ENCODE measurements around the gene EPC2. TPM values are rescaled to one million over a fixed set of nuclear protein-coding genes. Genes with fewer than 3 reads are reported as not detected.

The EPC2 gene
- total and polyA plus RNA-seq, 2 donors (not counting 1 experiment from before 2014, with no cell fraction given): 18.0 to 72.3 TPM

DNA sequence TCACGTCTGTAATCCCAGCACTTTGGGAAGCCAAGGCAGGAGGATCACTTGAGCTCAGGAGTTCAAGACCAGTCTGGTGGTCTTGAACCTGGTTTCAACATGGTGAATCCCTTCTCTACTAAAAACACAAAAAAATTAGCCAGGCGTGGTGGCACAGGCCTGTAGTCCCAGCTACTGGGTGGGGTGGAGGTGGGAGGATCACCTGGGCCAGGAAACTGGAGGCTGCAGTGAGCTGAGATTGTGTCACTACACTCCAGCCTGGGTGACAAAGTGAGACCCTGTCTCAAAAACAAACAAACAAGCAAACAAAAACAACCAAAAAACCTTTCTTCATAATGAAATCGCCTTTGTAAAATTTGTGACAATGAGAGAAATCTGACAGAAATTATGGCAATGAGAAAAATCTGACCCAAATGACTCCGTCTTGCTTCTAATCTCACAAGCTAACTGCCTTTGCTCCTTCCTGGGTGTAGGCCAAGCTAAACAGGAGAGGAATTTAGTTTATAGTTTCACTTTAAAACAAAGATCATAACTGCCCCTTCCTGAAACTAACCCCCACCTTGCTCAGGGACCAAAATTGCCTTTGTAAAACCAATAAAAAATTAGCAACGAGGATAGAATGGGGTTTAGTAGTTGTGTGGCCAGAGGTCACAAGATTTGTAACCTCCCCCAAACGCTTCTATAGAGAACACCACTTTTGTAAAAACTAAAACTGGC is 169.8 kb downstream of the EPC2 start:
- CTCF ChIA-PET: interaction anchor here (0.6 to 0.7 kb wide), 2 partner anchors 63 to 243 kb away, joined by 3 to 4 read pairs; no protein-coding TSS in a partner anchor
- no peak for DNase-seq
- no peak overlapping the region for H3K27ac ChIP-seq (ENCODE audit: low read length in 2 of 2)

More for the DNA sequence above, 169.8 kb downstream of the EPC2 start:
- intact Hi-C loops (cut with micrococcal nuclease): no loop called here
- Histone ChIP-seq H3K9me3 (ENCODE audit: control extremely low read depth in 1 of 3, control insufficient read depth in 2 of 3, insufficient read depth in 1 of 3, low read length in 2 of 3) (peaks cover 0 to 8% (median 0%) of the 10 kb centered on the region in 3 donors), H3K36me3 (replicated peaks in 1 of 2; ENCODE audit: control extremely low read depth in 1 of 2, control insufficient read depth in 1 of 2, extremely low read depth in 1 of 2, insufficient read depth in 2 of 2, low read length in 1 of 2) (no peaks in the 10 kb centered on the region), H3K27me3 (replicated peaks in 1 of 4; ENCODE audit: control extremely low read depth in 1 of 4, control insufficient read depth in 3 of 4, insufficient read depth in 4 of 4, low read length in 3 of 4) (peaks cover 0 to 3% (median under 1%) of the 10 kb centered on the region in 4 experiments), H3K79me2 (ENCODE audit: control insufficient read depth, insufficient read depth, low read length) (no peaks in the 10 kb centered on the region), H3K4me1 (ENCODE audit: control insufficient read depth in 2 of 2, insufficient read depth in 2 of 2, low read length in 2 of 2) (peaks cover 7 to 9% of the 10 kb centered on the region in 2 donors), H2AFZ (ENCODE audit: insufficient read depth, low read depth, low read length, poor library complexity, severe bottlenecking) (peak overlapping the region; percentile 44), H4K20me1 (ENCODE audit: control insufficient read depth, insufficient read depth, low read length, poor library complexity, severe bottlenecking) (no peaks in the 10 kb centered on the region), H3K9ac (ENCODE audit: low read length) (no peak overlapping the region), H3K4me3 (ENCODE audit: control extremely low read depth in 1 of 5, extremely low read depth in 1 of 5, insufficient read depth in 1 of 5, low read depth in 2 of 5, low read length in 4 of 5) (no peak overlapping the region), H3K4me2 (replicated peaks; ENCODE audit: low read depth, low read length, poor library complexity, severe bottlenecking) (peak overlapping the region; percentile 44)
- POLR2A ChIA-PET: interaction anchor here (0.6 kb wide), 1 partner anchor 773 kb away, joined by 3 read pairs; the partner anchor contains the start of gene MMADHC
- H3K27ac Mint-ChIP-seq: no peak overlapping the region
- peaks cover 14% of the 10 kb centered on the region for H3K27me3 Mint-ChIP-seq
- no peak for ATAC-seq (ENCODE audit: low read depth)
- peak overlapping the region; percentile 4 for H3K4me3 Mint-ChIP-seq
- TF ChIP-seq, protein P1, sequence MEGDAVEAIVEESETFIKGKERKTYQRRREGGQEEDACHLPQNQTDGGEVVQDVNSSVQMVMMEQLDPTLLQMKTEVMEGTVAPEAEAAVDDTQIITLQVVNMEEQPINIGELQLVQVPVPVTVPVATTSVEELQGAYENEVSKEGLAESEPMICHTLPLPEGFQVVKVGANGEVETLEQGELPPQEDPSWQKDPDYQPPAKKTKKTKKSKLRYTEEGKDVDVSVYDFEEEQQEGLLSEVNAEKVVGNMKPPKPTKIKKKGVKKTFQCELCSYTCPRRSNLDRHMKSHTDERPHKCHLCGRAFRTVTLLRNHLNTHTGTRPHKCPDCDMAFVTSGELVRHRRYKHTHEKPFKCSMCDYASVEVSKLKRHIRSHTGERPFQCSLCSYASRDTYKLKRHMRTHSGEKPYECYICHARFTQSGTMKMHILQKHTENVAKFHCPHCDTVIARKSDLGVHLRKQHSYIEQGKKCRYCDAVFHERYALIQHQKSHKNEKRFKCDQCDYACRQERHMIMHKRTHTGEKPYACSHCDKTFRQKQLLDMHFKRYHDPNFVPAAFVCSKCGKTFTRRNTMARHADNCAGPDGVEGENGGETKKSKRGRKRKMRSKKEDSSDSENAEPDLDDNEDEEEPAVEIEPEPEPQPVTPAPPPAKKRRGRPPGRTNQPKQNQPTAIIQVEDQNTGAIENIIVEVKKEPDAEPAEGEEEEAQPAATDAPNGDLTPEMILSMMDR (IDR thresholded peaks at IDR 0.05): no peak
- TF ChIP-seq EZH2 (IDR thresholded peaks at IDR 0.05; ENCODE audit: borderline replicate concordance, insufficient read depth, low read depth, low read length, poor library complexity, severe bottlenecking): no peak
- H3K4me1 Mint-ChIP-seq: peaks cover 21% of the 10 kb centered on the region
- H3K9me3 Mint-ChIP-seq (ENCODE audit: insufficient read depth): no peaks in the 10 kb centered on the region
- 83% methylated on average over 1 of the region's 6 CpGs for WGBS (ENCODE audit: insufficient coverage)
